Measurements from ENCODE around the gene CTNNA1. TPM values are rescaled to one million over a fixed set of nuclear protein-coding genes. Genes with fewer than 3 reads are reported as not detected.
A peak's percentile ranks its signal among the peaks of the same experiment; 100 is the strongest.

CTNNA1 gene
- polyA plus RNA-seq, 1 of the 3 experiments (the other 2 are of a cell fraction): 130 TPM

GRCh38 chr5:138752341-138752950 is 779 bp upstream of the CTNNA1 start:
- Histone ChIP-seq H3K27ac (ENCODE audit: low read depth in 2 of 2, low read length in 1 of 2) (no peak overlapping the region; a peak in 1 of 4 replicates), H3K36me3 (replicated peaks in 1 of 2; ENCODE audit: control insufficient read depth in 1 of 2, insufficient read depth in 2 of 2, low read length in 1 of 2) (peaks cover 0 to 9% of the 10 kb centered on the region in 2 experiments), H2AFZ (ENCODE audit: low read depth) (peak overlapping the region; percentile 89; the same call in 1 of the 2 replicates), H3K27me3 (ENCODE audit: insufficient read depth) (no peaks in the 10 kb centered on the region), H3K9ac (peak overlapping the region; percentile 99), H3K4me1 (ENCODE audit: control insufficient read depth in 1 of 2, insufficient read depth in 2 of 2, low read depth in 1 of 2, low read length in 1 of 2) (peaks cover 3 to 6% of the 10 kb centered on the region in 2 experiments; a peak in 1 of 4 replicates), H3K4me3 (ENCODE audit: low read depth in 2 of 2, low read length in 1 of 2) (peak overlapping the region; percentile 70 to 99), H3F3A (replicated peaks; ENCODE audit: insufficient read depth) (no peaks in the 10 kb centered on the region), H4K20me1 (ENCODE audit: insufficient read depth) (peaks cover 32% of the 10 kb centered on the region), H3K9me2 (no peaks in the 10 kb centered on the region), H3K9me3 (no peaks in the 10 kb centered on the region), H3K4me2 (peak overlapping the region; percentile 96), H3K79me2 (ENCODE audit: insufficient read depth) (peaks cover 41% of the 10 kb centered on the region)
- TF ChIP-seq RFX5 (IDR thresholded peaks at IDR 0.05; ENCODE audit: low read length) (no peak), FOSL2 (IDR thresholded peaks at IDR 0.05; ENCODE audit: borderline replicate concordance, low read depth) (no peak), MXI1 (IDR thresholded peaks at IDR 0.05; ENCODE audit: low read depth, low read length) (no peak), RXRA (IDR thresholded peaks at IDR 0.05; ENCODE audit: borderline replicate concordance, low read depth) (no peak), YY1 (IDR thresholded peaks at IDR 0.05; ENCODE audit: low read depth) (no peak)
- DNase-seq: no peak
- CTCF ChIA-PET: interaction anchor here (0.6 to 1.5 kb wide), 5 partner anchors 21 to 220 kb away, joined by 3 to 5 read pairs (median 4); no protein-coding TSS in a partner anchor
- POLR2A ChIA-PET: interaction anchor here (0.6 kb wide), 2 partner anchors 21 to 141 kb away, joined by 3 to 5 read pairs; no protein-coding TSS in a partner anchor
- 65% methylated on average over 18 of the region's 18 CpGs for WGBS (ENCODE audit: low lambda C conversion rate)

- H3K9ac ChIP-seq: peak overlapping the region; percentile 99
- peak overlapping the region; percentile 77 to 93 for H3K27ac ChIP-seq (ENCODE audit: low read depth in 2 of 2, low read length in 1 of 2)
- CTCF ChIA-PET: interaction anchor here (0.8 to 1.3 kb wide), 5 partner anchors 10 to 102 kb away, joined by 3 to 4 read pairs (median 3); no protein-coding TSS in a partner anchor
- no peaks in the 10 kb centered on the region for H3K9me3 ChIP-seq
- H2AFZ ChIP-seq (ENCODE audit: low read depth): peak overlapping the region; percentile 61
- peak; percentile 82 for DNase-seq
- H3K4me1 ChIP-seq (ENCODE audit: control insufficient read depth in 1 of 2, insufficient read depth in 2 of 2, low read depth in 1 of 2, low read length in 1 of 2): peaks cover 3 to 6% of the 10 kb centered on the region in 2 experiments; a peak in 1 of 4 replicates
- POLR2A ChIA-PET: interaction anchor here (1.0 kb wide), 1 partner anchor 111 kb away, joined by 3 read pairs; no protein-coding TSS in a partner anchor
- H3K4me2 ChIP-seq: peak overlapping the region; percentile 96
- H3K4me3 ChIP-seq (ENCODE audit: low read depth in 2 of 2, low read length in 1 of 2): peak overlapping the region; percentile 70 to 99
- H3K9me2 ChIP-seq: no peaks in the 10 kb centered on the region
- no peaks in the 10 kb centered on the region for H3F3A ChIP-seq (replicated peaks; ENCODE audit: insufficient read depth)
- H3K36me3 ChIP-seq (replicated peaks in 1 of 2; ENCODE audit: control insufficient read depth in 1 of 2, insufficient read depth in 2 of 2, low read length in 1 of 2): peaks cover 0 to 18% of the 10 kb centered on the region in 2 experiments
- peaks cover 57% of the 10 kb centered on the region for H3K79me2 ChIP-seq (ENCODE audit: insufficient read depth)
- H3K27me3 ChIP-seq (ENCODE audit: insufficient read depth): no peaks in the 10 kb centered on the region
- 4% methylated on average over 27 of the region's 58 CpGs for WGBS (ENCODE audit: low lambda C conversion rate)
- peaks cover 47% of the 10 kb centered on the region for H4K20me1 ChIP-seq (ENCODE audit: insufficient read depth)
- TF ChIP-seq MXI1 (IDR thresholded peaks at IDR 0.05; ENCODE audit: low read depth, low read length): 0 out of 2 replicates have a peak, but pooled peaks have one; percentile 9
- no peak for TF ChIP-seq RAD21 (IDR thresholded peaks at IDR 0.05; ENCODE audit: low read length)
- no peak for TF ChIP-seq FOXJ3 (CRISPR knock-in tag; IDR thresholded peaks at IDR 0.05)
- TF ChIP-seq EP300 (IDR thresholded peaks at IDR 0.05; ENCODE audit: borderline replicate concordance in 1 of 2, low read depth in 1 of 2, low read length in 1 of 2): no peak
- peak; percentile 33; the same call in 1 of the 2 replicates for TF ChIP-seq SIN3A (IDR thresholded peaks at IDR 0.05; ENCODE audit: borderline replicate concordance, low read depth, low read length)
- no peak for TF ChIP-seq MAX (IDR thresholded peaks at IDR 0.05; ENCODE audit: low read depth)
- no peak for TF ChIP-seq JUND (IDR thresholded peaks at IDR 0.05)
- no peak for TF ChIP-seq TEAD4 (IDR thresholded peaks at IDR 0.05; ENCODE audit: borderline replicate concordance, insufficient read depth)
- no peak for TF ChIP-seq GATA2 (CRISPR knock-in tag; IDR thresholded peaks at IDR 0.05)
- no peak for TF ChIP-seq CTCF (IDR thresholded peaks at IDR 0.05)
- no peak for TF ChIP-seq EZH2phosphoT487 (IDR thresholded peaks at IDR 0.05; ENCODE audit: borderline replicate concordance, low read depth)
- no peak for TF ChIP-seq IRF3 (IDR thresholded peaks at IDR 0.05; ENCODE audit: low read depth, low read length)
- TF ChIP-seq ELF1 (IDR thresholded peaks at IDR 0.05): no peak
- peak; percentile 9; the same call in 1 of the 2 replicates for TF ChIP-seq TAF1 (IDR thresholded peaks at IDR 0.05; ENCODE audit: borderline replicate concordance, low read depth, low read length)
- TF ChIP-seq TCF12 (IDR thresholded peaks at IDR 0.05): no peak
- TF ChIP-seq NFIC (IDR thresholded peaks at IDR 0.05; ENCODE audit: borderline replicate concordance): peak; percentile 90
- TF ChIP-seq USF1 (IDR thresholded peaks at IDR 0.05; ENCODE audit: borderline replicate concordance, low read depth): no peak
These were observed 821 bp downstream of the CTNNA1 start for GRCh38 chr5:138753794-138754698.

All from SK-N-SH (cell line).